Heart left ventricle (tissue), 13 donors: ENCODE results near the gene SGCE.

Experiments used
- POLR2A ChIP-seq, 2 donors: fragments of 450-650 bp; IDR thresholded peaks; one replicate each; pipeline ENCODE4 v1.6.1; 2017; ENCODE audit warnings: antibody characterized with exemption in 2 of 2, mild to moderate bottlenecking in 2 of 2, moderate library complexity in 2 of 2
- TF ChIP-seq, protein P1 (sequence below), 12 donors: fragments of 200-600 bp; sonication (generic) in 4 of 12; IDR thresholded peaks; one replicate each; pipeline versions ENCODE4 v1.5.0 to v1.8.0; 2018 to 2022; ENCODE audit warnings: antibody characterized with exemption in 12 of 12, mild to moderate bottlenecking in 5 of 12
- donor health status: ischemic (EF 13 %, LVEDD 7.1; RV severe dilation, severe dysfunction).
- donor health status: DM: no; HTN: yes; CAD: no.
- donor health status: DM: no; HTN: no; CAD: no.
- donor health status: ischemic (EF 25% LVEDD 6.9; RV normal size, moderate dysfunction).
- donor health status: ischemic (EF 25% LVEDD 5.7; RV mildly dilated, moderate dysfunction).
- donor health status: ischemic (EF 35%, LVEDD 5.7; RV mildly dilated, moderate dysfunction).
- donor health status: nonischemic (EF 11% LVEDD 7.7; RV severe dilation, severe dysfunction).
- donor health status: DM: yes; HTN: yes; CAD: no.
- donor health status: PGD.
- donor health status: ischemic (EF 29% LVEDD 5.4; RV normal size, mild dysfunction).
- donor health status: nonischemic (EF 23%, LVEDD 6.1; RV moderate dilation, normal function).

DNA sequence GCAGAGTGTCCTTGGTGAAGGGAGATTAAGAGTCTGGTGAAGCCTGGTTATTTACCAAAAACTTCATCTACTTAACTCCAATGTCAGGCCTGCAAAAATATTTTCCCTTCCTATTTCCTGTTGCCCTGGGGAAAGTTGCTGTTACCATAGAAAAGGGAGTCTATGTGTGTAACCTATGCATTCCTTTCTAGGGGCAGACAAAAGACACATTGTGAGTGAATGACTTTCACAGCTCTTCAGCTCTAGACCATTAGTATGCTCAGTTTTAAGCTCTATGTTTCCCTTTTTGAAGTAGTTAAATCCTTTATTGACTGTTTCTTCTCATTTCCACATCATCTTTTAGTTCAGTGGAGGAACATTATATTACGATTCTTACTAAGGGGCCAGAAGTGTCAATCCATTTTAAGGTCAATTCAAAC lies 45.6 kb upstream of the SGCE start:
- TF ChIP-seq, protein P1, sequence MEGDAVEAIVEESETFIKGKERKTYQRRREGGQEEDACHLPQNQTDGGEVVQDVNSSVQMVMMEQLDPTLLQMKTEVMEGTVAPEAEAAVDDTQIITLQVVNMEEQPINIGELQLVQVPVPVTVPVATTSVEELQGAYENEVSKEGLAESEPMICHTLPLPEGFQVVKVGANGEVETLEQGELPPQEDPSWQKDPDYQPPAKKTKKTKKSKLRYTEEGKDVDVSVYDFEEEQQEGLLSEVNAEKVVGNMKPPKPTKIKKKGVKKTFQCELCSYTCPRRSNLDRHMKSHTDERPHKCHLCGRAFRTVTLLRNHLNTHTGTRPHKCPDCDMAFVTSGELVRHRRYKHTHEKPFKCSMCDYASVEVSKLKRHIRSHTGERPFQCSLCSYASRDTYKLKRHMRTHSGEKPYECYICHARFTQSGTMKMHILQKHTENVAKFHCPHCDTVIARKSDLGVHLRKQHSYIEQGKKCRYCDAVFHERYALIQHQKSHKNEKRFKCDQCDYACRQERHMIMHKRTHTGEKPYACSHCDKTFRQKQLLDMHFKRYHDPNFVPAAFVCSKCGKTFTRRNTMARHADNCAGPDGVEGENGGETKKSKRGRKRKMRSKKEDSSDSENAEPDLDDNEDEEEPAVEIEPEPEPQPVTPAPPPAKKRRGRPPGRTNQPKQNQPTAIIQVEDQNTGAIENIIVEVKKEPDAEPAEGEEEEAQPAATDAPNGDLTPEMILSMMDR (IDR thresholded peaks at IDR 0.05) = no peak
- TF ChIP-seq POLR2A (IDR thresholded peaks at IDR 0.05) = no peak
